ENCODE results near the gene GEMIN4.

Gene GEMIN4

DNA sequence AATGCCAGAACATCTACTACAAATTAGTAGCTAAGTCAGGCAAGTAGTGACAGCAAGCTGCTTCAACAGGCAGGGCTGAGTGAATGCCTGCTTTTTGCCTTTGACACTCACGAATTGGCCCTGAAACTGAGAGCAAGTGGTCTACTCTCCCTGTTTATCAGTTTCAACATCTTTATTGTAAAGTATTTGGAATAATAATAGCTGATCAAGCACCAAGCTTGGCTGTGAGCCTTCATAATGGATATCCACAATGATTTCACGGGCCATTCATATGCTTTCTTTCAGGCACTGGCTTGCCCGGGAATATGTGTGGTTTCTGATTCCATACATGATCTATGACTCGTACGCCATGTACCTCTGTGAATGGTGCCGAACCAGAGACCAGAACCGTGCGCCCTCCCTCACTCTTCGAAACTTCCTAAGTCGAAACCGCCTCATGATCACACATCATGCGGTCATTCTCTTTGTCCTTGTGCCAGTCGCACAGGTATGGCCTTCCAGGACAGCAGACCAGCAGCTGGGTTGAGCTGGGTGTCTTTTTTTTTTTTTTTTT lies 14.4 kb downstream of the GEMIN4 start:
- H3K4me3 ChIP-seq (ENCODE audit: low read length): no peak overlapping the region
- DNase-seq (ENCODE audit: low read depth): peak; percentile 66
- TF ChIP-seq, protein P1, sequence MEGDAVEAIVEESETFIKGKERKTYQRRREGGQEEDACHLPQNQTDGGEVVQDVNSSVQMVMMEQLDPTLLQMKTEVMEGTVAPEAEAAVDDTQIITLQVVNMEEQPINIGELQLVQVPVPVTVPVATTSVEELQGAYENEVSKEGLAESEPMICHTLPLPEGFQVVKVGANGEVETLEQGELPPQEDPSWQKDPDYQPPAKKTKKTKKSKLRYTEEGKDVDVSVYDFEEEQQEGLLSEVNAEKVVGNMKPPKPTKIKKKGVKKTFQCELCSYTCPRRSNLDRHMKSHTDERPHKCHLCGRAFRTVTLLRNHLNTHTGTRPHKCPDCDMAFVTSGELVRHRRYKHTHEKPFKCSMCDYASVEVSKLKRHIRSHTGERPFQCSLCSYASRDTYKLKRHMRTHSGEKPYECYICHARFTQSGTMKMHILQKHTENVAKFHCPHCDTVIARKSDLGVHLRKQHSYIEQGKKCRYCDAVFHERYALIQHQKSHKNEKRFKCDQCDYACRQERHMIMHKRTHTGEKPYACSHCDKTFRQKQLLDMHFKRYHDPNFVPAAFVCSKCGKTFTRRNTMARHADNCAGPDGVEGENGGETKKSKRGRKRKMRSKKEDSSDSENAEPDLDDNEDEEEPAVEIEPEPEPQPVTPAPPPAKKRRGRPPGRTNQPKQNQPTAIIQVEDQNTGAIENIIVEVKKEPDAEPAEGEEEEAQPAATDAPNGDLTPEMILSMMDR (IDR thresholded peaks at IDR 0.05; ENCODE audit: insufficient read depth, low read depth, low read length, missing control alignments): no peak

DNA sequence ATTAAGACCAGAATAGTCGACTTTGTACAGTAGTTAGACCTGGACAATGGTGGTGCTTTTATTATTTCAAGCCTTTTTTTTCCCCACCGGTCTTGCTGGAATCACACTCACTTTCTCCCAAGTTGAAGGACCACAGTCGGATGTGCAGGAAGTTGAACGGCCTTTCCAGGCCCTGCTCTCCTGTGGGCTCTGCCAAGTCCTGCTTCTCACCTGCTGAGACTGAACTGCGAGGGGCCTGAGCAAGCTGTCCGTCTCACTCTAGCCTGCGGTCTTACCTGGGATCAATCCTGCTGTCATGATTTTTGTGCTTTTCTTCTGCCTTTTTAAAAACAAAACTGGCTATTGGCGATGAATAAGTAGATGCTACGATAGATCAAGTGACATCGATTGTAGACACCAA lies 18.3 kb downstream of the GEMIN4 start:
- DNase-seq (ENCODE audit: low read depth): no peak
- TF ChIP-seq, protein P1 (IDR thresholded peaks at IDR 0.05; ENCODE audit: insufficient read depth, low read depth, low read length, missing control alignments): no peak
- H3K4me3 ChIP-seq (ENCODE audit: low read length): peak overlapping the region; percentile 64

DNA sequence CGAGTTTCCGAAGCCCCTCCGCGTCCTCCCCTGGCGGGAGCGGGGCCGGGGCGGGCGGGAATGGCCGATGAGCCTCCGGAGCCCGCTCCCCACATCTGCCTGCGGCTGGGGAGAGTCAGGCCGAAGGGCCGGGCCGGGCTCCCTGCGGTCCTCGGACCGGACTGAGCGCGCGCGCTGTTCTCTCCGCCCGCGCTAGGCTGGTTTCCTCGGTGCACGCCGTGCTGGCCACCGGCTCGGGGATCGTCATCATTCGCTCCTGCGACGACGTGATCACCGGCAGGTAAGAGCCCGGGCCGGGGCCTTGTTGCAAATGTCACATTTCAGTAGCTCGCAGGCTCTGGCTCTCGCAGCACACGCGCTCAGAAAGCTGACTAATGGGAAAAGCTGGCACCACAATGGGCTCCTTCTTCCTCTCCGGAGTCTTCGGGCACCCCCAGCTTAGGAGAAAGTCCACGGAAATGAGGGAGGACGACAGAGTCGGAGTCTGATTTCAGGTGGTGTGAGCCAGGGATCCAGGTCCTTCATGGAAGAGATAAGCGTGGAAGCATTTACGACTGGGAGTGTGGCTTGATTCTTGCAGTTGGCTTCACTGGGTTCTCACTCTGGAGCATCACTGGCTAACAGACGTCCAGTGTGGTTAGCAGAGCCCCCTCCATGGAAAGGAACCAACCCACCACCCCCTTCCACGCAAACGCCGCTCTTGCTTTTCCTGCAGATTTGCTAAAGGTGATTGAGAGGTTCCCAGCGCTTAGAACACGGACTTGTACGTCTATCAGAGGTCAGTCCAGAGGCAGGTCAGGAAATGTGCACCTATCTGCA lies 19.0 kb downstream of the GEMIN4 start:
- peak overlapping the region; percentile 64 for H3K4me3 ChIP-seq (ENCODE audit: low read length)
- TF ChIP-seq, protein P1 (IDR thresholded peaks at IDR 0.05; ENCODE audit: insufficient read depth, low read depth, low read length, missing control alignments): no peak
- DNase-seq (ENCODE audit: low read depth): peak; percentile 68

DNA sequence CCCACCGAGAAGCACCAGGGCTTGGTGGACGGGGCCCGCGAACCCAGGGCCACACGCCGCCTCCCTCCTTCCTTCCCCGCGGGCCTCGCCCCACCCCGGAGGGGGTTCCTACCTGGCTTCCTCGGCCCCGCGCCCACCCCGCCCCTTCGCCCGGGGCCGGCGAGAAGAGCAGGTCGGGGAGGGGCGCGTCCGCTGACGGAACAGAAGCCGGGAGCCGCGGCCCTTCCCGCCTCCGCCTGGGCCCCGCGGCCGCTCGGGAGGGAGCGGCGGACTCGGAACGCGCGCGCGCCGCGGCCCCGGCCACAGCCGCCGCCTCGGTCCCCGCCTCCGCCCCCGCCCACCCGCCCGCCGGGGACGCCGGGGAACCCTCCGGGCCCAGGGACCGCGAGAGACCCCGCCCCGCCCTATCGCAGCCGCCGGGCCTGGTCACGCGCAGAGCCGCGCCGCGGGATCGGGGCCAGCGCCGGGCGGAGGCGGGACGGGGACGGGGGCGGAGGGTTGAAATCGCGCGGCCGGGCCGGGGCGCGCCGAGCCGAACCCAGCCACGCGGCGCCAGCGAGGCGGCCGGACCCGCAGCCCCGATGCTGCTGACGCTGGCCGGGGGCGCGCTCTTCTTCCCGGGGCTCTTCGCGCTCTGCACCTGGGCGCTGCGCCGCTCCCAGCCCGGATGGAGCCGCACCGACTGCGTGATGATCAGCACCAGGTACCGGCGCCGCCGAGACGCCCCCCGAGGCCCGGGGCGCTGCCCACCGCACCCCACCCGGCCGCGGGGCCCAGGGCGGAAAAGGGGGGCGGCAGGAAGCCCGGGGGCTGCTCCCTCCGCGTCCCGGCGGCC lies 19.8 kb downstream of the GEMIN4 start, which contains the start of gene TLCD3A:
TLCD3A (plus strand) TSS at position 530 of the 835 bp plus-strand sequence; CDS start at position 582, 52 bp downstream.
- TF ChIP-seq, protein P1 (IDR thresholded peaks at IDR 0.05; ENCODE audit: insufficient read depth, low read depth, low read length, missing control alignments): no peak
- peak within 1 kb of the TSS; percentile 72 for H3K4me3 ChIP-seq (ENCODE audit: low read length)
- peak; percentile 79 for DNase-seq (ENCODE audit: low read depth)

DNA sequence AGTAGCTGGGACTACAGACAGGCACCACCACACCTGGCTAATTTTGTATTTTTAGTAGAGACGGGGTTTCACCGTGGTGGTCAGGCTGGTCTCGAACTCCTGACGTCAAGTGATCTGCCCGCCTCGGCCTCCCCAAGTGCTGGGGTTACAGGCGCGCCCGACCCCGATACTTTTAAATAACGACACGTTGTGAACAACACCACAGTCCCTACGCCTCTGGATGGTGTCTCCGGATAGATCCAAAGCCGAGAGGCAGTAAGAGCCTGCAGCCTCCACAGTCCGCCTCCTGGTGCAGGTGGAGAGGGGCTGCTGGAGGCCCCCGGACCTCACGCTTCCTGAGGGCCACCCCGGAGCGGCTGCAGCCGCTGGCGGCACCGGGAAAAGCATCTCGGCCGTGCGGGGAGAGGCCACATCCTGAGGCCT lies 20.4 kb downstream of the GEMIN4 start:
- no peak for DNase-seq (ENCODE audit: low read depth)
- TF ChIP-seq, protein P1 (IDR thresholded peaks at IDR 0.05; ENCODE audit: insufficient read depth, low read depth, low read length, missing control alignments): no peak

DNA sequence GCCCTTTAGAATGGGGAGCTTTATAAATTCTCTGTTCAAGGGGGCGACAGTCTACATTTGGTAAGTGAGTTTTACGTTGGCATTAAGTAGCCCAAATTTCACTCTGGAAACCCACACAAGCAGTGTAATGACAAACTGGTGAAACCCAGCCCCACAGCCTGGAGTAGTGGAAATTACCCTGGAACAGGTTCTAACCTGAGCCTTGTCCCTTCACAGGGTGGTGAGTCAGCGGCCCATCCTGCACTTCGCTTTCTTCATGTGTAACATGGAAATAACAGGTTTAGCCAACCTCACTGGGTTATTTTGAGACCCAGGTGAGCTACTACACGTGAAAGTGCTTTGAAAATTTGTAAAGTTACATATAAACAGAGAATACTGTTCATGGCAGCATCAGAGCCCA lies 23.2 kb downstream of the GEMIN4 start:
- H3K4me3 ChIP-seq (ENCODE audit: low read length): peak overlapping the region; percentile 20
- peak; percentile 99 for DNase-seq (ENCODE audit: low read depth)
- TF ChIP-seq, protein P1 (IDR thresholded peaks at IDR 0.05; ENCODE audit: insufficient read depth, low read depth, low read length, missing control alignments): no peak

More for the DNA sequence above, 20.4 kb downstream of the GEMIN4 start:
- H3K4me3 ChIP-seq (ENCODE audit: low read length): peak overlapping the region; percentile 72

Measured in epithelial cell of esophagus (primary cell).